MCF 10A (cell line): ENCODE measurements around the gene PRF1. TPM values are rescaled to one million over a fixed set of nuclear protein-coding genes. Genes with fewer than 3 reads are reported as not detected.

Experiments used
- BruUV-seq: library from RNA; stranded (reverse); fragments of 400-500 nt; replicated peaks from 2 replicates; lab custom pipeline; 2021; lab: Mats Ljungman, UMichigan
- CTCF ChIA-PET: fragments of 300-600 bp; sonication (Branson Sonifier 250); formaldehyde crosslinking; extraction: SDS; loops from one replicate; lab custom pipeline; 2021; ENCODE audit warnings: antibody characterized with exemption, inconsistent platforms; lab: Yijun Ruan, JAX
- POLR2A ChIA-PET: fragments of 300-600, 350-650 bp; sonication (Branson Sonifier 250); formaldehyde crosslinking; extraction: SDS; loops from one replicate; lab custom pipeline; 2020; ENCODE audit warnings: antibody characterized with exemption, inconsistent platforms; lab: Yijun Ruan, JAX
- DNase-seq: peaks from one replicate; pipeline ENCODE4 v3.0.0-alpha.2; 2018; ENCODE audit not compliant: unreplicated experiment
- H3K27ac Mint-ChIP-seq: one replicate; pipeline ENCODE4 v1.8.0; 2022; ENCODE audit warnings: mild to moderate bottlenecking, low read depth, mixed read lengths; ENCODE audit not compliant: unreplicated experiment
- H3K27me3 Mint-ChIP-seq: one replicate; pipeline ENCODE4 v1.8.0; 2022; ENCODE audit warnings: mixed read lengths; ENCODE audit not compliant: insufficient read depth, unreplicated experiment
- H3K36me3 Mint-ChIP-seq: one replicate; pipeline ENCODE4 v1.8.0; 2022; ENCODE audit warnings: mild to moderate bottlenecking, moderate library complexity, mixed read lengths; ENCODE audit not compliant: insufficient read depth, unreplicated experiment
- H3K4me1 Mint-ChIP-seq: one replicate; pipeline ENCODE4 v1.8.0; 2022; ENCODE audit warnings: mixed read lengths; ENCODE audit not compliant: insufficient read depth, unreplicated experiment
- H3K4me3 Mint-ChIP-seq: one replicate; pipeline ENCODE4 v1.8.0; 2022; ENCODE audit warnings: mild to moderate bottlenecking, moderate library complexity, mixed read lengths; ENCODE audit not compliant: unreplicated experiment
- H3K9me3 Mint-ChIP-seq: one replicate; pipeline ENCODE4 v1.8.0; 2022; ENCODE audit warnings: mixed read lengths; ENCODE audit not compliant: unreplicated experiment
- intact Hi-C: fragments of 100-400 bp; cut with micrococcal nuclease; formaldehyde crosslinking; loops from 2 replicates; pipeline ENCODE4 v1.14.1; 2022
- total RNA-seq: library from RNA; stranded (reverse); gene quantifications from 2 replicates; pipeline ENCODE4 v1.2.3, GENCODE V29; 2022
- TF ChIP-seq, protein P1 (sequence below): fragments of 200-600 bp; IDR thresholded peaks from one replicate; pipeline ENCODE4 v1.8.0; 2022; ENCODE audit warnings: antibody characterized with exemption, mild to moderate bottlenecking; ENCODE audit not compliant: unreplicated experiment

The PRF1 gene
- total RNA-seq, 1 experiment from 2014 or later = not detected

DNA sequence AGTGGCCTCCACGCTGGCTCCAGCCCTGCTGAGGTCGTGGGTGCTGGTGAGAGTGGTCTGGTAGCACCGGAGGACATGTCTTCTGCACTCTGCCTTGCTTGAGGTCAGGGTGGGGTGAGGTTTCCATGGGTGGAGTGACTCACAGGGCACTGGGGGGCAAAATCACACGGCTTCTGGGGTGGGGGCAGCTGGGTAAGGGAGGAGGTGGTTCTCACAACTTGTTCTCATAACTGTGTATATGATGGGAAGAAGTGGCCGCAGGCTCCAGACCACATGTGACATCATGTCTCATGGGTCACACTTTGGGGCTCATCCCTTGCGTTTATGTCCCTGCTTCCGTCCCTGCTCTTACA lies 884 bp upstream of the PRF1 start:
- TF ChIP-seq, protein P1, sequence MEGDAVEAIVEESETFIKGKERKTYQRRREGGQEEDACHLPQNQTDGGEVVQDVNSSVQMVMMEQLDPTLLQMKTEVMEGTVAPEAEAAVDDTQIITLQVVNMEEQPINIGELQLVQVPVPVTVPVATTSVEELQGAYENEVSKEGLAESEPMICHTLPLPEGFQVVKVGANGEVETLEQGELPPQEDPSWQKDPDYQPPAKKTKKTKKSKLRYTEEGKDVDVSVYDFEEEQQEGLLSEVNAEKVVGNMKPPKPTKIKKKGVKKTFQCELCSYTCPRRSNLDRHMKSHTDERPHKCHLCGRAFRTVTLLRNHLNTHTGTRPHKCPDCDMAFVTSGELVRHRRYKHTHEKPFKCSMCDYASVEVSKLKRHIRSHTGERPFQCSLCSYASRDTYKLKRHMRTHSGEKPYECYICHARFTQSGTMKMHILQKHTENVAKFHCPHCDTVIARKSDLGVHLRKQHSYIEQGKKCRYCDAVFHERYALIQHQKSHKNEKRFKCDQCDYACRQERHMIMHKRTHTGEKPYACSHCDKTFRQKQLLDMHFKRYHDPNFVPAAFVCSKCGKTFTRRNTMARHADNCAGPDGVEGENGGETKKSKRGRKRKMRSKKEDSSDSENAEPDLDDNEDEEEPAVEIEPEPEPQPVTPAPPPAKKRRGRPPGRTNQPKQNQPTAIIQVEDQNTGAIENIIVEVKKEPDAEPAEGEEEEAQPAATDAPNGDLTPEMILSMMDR = no peak
- no peak for DNase-seq
- Mint-ChIP-seq H3K27me3 (no peaks in the 10 kb centered on the region), H3K27ac (no peak overlapping the region), H3K36me3 (no peaks in the 10 kb centered on the region), H3K9me3 (no peaks in the 10 kb centered on the region), H3K4me3 (no peak overlapping the region), H3K4me1 (no peaks in the 10 kb centered on the region)
- ChIA-PET CTCF (no interaction called here), POLR2A (no interaction called here)
- no TSS peak for BruUV-seq
- intact Hi-C loops = no loop called here

DNA sequence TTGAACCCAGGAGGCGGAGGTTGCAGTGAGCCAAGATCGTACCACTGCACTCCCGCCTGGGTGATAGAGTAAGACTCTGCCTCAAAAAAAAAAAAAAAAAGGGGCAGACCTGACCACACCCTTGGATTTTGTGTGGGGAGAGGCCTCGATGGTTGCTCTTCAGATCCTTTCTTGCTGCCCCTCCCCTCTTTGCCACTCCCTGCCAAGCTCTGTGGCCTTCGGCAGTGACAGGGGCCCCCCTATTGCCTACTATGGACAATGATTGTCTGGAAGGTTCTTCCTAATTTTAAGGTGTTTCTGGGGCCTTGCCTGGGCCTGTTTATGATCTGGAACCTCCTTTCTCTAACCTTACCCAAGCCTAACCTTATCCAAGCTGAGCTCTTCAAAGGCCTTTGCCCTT lies 795 bp downstream of the PRF1 start:
- H3K9me3 Mint-ChIP-seq = no peaks in the 10 kb centered on the region
- no peaks in the 10 kb centered on the region for H3K4me1 Mint-ChIP-seq
- CTCF ChIA-PET = interaction anchor here (0.8 kb wide), 1 partner anchor 10 kb away, joined by 4 read pairs; no protein-coding TSS in a partner anchor
- intact Hi-C loops = no loop called here
- TF ChIP-seq, protein P1 = no peak
- no TSS peak for BruUV-seq
- no peaks in the 10 kb centered on the region for H3K27me3 Mint-ChIP-seq
- H3K36me3 Mint-ChIP-seq = no peaks in the 10 kb centered on the region
- POLR2A ChIA-PET = interaction anchor here (0.5 kb wide), 1 partner anchor 77 kb away, joined by 3 read pairs; no protein-coding TSS in a partner anchor
- no peak overlapping the region for H3K4me3 Mint-ChIP-seq
- DNase-seq = no peak
- no peak overlapping the region for H3K27ac Mint-ChIP-seq

GRCh38 chr10:70600512-70601395 lies 1.8 kb downstream of the PRF1 start:
- no peaks in the 10 kb centered on the region for H3K27me3 Mint-ChIP-seq
- BruUV-seq = no TSS peak
- H3K9me3 Mint-ChIP-seq = no peaks in the 10 kb centered on the region
- POLR2A ChIA-PET = no interaction called here
- no peaks in the 10 kb centered on the region for H3K4me1 Mint-ChIP-seq
- no peaks in the 10 kb centered on the region for H3K36me3 Mint-ChIP-seq
- no peak overlapping the region for H3K4me3 Mint-ChIP-seq
- H3K27ac Mint-ChIP-seq = no peak overlapping the region
- DNase-seq = no peak
- intact Hi-C loops = no loop called here
- CTCF ChIA-PET = interaction anchor here (0.7 to 0.8 kb wide), 2 partner anchors 9 to 209 kb away, joined by 4 to 5 read pairs; no protein-coding TSS in a partner anchor
- TF ChIP-seq, protein P1 = no peak

GRCh38 chr10:70599791-70600190 lies 2.8 kb downstream of the PRF1 start:
- no TSS peak for BruUV-seq
- Mint-ChIP-seq H3K27me3 (no peaks in the 10 kb centered on the region), H3K4me1 (no peaks in the 10 kb centered on the region), H3K4me3 (no peak overlapping the region), H3K27ac (no peak overlapping the region), H3K36me3 (no peaks in the 10 kb centered on the region), H3K9me3 (no peaks in the 10 kb centered on the region)
- intact Hi-C loops = no loop called here
- CTCF ChIA-PET = interaction anchor here (0.7 kb wide), 1 partner anchor 210 kb away, joined by 5 read pairs; no protein-coding TSS in a partner anchor
- TF ChIP-seq, protein P1 = no peak
- POLR2A ChIA-PET = no interaction called here
- DNase-seq = no peak
